Umbilical cord (tissue), 2 donors: Measurements from ENCODE around the gene RPL22. TPM values are rescaled to one million over a fixed set of nuclear protein-coding genes. Genes with fewer than 3 reads are reported as not detected.
A peak's percentile ranks its signal among the peaks of the same experiment; 100 is the strongest.

ENCODE experiments used
- DNase-seq: peaks from one replicate; pipeline ENCODE4 v3.0.0-alpha.2; 2015; ENCODE audit warnings: low spot score
- total RNA-seq: library from RNA; depleted of rRNA; stranded (reverse); fragments of >200 nt; gene quantifications from one replicate; pipeline ENCODE4 v1.2.3, GENCODE V29; 2014; ENCODE audit warnings: low replicate concordance; ENCODE audit not compliant: insufficient read depth

The RPL22 gene
- total RNA-seq, 1 donor from 2014 or later, result 196 TPM

DNA sequence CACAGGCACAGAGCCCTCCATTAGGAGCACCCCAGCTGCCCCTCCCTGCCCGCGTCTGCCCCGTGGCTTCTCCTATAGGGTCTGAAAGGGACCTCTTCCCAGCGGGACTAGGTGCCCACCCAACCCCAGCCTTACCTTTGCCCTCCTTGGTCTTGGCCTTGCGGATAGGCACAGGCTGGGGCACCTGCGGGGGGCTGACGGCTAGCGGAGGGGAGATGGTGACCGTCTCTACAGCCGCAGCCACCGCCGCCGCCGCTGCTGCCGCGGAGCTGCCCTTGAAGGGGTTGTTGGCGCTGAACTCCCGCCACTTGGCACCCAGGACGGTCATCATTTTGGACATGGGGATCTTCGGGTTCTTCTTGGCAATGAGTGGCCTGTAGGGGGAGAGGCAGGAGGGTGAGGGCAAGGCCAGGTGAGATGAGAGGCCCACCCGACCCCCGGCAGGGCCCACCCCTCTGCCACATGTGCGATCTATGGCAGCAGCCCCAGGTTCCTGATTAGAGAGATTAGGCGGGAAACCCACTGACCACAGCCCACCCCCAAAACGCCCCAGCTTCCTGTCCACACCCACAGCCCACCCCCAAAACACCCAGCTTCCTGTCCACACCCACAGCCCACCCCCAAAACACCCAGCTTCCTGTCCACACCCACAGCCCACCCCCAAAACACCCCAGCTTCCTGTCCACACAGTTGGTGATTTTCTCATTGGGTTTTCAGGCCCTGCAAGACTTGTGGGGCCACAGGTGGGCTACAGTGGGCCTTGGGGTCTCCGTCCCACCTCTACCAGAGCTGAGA, 44.7 kb downstream of the RPL22 start:
- no peak for DNase-seq

DNA sequence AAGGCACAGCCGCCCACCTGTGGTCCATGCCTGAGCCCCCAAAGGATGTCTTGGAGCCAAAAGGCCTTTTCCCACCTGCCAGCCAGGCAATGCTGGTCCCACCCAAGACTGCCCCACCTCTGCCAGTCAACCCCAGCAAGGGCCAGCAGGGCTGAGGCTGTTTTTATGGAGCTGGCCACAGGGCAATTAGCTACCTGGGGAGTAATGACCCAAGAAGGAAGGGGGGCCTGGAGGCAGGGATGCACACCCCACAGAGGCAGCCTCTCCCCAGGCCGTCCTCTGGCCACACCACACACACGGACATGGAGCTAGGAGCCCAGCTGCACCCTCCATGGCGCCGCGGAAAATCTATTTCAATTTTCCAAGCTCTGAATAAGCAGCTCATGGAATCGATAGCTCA, 46.5 kb downstream of the RPL22 start:
- no peak for DNase-seq

DNA sequence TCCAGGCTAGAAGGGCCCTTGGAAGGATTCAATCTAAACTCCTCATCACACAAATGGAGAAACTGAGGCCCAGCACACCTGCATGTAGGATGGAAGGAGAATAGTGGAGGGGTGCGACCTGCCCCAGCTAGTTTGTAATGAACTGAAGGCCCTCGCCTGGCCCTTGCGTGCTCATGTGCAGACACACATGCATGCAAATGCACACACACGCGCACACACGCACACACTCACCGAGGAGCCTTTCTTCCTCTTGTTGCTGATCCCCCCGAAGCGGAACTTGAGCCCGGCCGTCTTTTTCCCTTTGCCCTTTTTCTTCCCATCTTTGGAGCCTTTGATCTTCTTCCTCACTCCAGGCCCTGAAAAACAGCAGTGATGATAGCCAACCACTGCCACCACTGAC, 47.2 kb downstream of the RPL22 start:
- no peak for DNase-seq

DNA sequence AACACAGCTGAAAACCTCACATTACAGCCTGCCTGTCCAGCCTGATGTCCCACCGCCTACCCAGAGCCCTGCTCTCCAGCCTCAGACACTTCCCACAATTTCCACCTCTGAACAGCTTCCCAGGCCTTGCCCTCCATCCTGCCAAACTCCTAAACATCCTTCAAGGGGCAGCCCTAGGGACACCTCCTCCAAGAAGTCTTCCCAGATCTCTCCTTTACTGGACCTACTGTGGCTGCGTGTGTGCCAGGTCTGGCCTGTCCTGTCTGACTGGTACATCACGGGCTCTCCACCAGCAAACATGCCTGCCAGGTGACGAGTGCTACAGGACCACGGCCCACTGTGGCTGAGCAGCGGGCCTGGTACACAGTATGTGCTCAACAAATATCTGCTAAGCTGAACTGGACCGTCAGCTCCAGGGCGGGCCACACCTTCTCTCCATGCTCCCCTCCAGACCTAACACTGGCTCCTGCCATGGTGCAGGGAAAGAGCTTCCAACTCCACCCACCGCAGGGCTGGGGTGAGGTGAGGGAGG, 48.0 kb downstream of the RPL22 start:
- no peak for DNase-seq

DNA sequence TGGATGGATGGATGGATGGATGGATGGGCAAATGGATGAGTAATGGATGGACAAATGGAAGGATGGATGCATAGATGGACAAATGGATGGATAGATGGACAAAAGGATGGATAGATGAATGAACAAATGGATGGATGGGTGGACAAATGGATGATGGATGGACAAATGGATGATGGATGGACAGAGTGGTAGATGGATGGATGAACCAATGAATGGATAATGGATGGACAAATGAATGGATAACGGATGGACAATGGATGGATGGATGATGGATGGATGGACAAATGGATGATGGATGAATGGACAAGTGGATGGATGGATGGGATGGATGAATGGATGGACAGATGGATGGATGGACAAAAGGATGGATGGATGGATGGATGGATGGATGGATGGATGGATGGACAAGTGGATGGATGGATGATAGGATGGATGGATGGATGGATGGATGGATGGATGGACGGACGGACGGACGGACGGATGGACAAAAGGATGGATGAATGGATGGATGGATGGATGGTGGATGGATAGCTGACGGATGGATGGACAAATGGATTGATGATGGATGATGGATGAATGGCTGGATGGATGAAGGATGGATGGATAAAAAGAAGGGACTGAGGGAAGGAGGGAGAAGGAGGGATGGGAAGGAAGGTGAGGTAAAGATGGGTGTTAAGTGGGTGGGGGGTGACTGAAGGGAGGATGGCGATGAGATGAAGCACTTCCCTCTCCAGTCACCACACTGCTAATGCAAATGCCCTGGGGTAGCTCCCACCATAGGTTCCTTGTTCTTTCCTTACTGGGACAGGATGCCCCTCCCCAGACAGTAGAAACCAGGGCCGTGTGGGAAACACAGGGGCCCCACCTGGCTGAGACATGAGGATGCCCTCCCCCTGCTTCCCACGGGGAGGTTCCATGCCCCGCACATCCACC, 49.1 kb downstream of the RPL22 start:
- DNase-seq, result no peak

DNA sequence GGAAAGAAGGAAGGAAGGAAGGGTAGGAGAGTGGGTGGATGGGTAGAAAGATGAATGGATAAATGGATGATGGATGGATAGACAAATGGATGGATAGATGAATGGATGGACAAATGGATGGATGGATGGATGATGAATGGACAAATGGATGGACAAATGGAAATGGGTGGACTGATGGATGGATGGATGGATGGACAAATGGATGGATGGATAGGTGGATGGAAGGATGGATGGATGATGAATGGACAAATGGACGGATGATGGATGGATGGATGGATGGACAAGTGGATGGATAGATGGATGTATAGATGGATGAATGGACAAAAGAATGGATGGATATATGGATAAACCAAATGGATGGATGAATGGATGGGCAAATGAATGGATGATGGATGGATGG, 49.8 kb downstream of the RPL22 start:
- no peak for DNase-seq

DNA sequence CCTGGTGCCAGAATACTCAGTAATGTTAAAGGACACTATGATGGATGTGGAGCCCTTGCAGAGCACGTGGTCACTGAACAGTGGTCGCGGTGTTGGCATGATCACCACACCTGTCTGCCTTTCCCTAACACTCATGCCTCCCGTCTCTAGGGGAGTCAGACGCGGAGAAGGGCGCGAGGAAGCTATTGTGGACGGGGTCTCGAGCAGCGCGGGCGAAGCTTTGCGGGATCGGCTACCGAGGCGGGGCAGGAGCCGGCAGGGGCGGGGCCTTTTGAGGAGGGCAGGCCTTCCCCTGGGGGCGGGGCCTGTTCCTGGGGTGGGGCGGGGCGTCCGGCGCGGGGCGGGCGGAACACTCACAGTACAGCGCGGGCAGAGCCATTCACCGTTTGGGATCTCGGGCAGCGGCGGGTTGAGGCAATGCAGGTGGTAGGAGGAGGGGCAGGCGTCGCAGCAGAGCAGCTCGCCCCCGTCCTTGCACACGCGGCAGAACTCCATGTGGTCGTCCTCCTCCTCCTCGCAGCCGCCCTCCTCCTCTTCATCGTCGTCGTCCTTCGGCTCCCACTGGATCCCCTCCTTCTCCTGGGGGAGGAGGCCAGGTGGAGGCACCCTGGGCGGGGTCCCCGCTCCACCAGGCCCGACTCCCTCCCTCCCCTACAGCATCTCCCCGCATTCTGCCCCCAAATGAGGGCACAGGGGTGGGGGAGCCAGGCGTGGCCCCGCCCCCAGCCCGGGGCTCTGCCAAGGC, 50.7 kb downstream of the RPL22 start:
- no peak for DNase-seq

DNA sequence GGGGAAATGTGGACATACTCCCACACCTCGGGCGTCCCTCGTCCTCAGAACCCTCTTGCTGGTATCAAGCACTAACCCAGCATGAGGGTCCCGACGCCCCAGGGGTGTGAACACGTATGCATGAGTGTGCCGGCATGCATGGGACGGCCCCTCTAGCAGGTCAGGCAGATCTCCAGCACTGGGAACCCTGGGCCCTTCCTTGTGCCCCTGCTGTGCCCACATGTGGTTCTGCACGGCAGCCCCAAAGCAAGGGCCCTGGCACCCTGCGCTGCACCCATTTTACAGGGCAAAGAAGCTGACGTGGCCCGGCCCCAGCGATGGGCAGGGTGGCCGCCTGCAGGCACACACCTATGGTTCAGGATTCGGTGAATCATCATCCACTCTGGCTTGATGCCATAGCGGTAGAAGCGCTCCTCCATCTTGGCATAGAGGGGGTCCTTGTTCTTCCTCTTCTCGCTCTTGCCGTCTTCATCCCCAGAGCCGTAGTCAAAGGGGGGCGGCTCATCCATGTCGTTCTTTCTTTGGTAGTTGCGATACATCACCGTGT, 53.5 kb downstream of the RPL22 start:
- DNase-seq, result no peak

DNA sequence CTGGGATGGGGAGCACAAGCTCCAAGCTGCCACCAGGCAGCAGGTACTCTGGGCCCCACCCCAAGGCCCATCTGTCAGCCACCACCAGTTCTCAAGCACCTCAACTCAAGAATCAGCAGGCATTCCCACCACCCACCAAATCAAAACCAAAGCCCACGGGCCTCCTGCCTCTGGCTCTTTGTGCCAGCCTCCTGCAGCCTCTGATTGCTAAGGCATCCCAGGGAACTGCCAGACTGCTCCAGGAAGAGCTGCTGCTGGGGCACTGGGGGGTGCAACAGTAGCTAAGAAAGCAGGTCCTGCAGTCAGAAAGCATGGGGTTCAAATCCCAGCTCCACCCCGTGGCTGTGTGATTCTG, 54.0 kb downstream of the RPL22 start:
- no peak for DNase-seq

DNA sequence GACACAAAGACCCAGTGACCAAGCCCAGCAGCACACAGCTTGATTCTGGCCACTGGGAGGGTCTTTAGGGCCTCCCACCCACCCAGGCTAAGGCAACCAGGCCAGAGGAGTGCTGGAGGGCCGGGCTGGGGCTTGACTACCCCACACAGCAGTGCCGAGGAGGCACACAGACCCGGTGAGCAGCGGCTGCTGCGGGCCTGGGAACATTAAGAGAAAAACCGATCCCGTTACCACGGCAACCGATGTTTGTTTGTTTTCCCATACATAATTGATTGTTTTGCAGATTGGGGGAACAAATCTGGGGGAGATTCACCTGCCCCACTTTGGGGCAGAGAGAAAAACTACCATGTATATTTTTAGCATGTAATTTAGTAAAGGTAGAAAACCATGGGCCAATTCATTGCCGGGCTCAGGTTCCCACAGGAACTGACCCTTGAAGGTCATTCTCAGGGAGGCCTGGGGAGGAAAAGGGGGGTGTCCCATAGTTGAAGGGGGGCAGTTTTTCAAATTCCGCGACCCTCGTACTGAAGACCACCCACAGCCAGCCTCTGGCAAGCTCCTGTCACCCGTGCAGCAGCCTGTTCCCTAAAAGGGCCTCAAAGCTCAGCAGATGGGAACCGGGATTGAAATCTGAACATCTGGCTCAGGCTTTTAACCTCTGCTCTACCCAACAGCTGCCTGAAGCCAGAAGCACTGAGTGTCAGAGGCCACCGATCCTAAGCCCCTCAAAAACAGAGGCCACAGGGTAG, 54.6 kb downstream of the RPL22 start:
- DNase-seq, result peak; percentile 45

DNA sequence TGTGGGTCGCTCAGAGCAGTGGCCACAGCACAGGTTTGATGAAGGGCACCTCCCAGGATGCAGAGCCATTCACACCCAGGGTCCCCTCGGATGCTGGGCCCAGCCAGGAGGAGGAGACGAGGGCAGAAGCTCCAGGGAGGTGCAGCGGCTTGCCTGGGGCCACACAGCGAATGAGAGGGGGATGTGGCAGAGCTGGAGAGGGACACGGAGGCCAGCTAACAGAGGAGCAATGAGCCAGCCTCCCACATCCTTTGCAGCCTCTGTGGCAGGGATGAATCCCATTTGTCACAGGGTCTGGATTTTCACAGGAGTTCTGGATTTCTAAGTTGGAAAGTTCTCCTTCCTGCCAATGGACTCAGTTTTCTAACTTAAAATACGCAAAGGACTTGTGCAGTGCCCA, 55.2 kb downstream of the RPL22 start:
- no peak for DNase-seq

DNA sequence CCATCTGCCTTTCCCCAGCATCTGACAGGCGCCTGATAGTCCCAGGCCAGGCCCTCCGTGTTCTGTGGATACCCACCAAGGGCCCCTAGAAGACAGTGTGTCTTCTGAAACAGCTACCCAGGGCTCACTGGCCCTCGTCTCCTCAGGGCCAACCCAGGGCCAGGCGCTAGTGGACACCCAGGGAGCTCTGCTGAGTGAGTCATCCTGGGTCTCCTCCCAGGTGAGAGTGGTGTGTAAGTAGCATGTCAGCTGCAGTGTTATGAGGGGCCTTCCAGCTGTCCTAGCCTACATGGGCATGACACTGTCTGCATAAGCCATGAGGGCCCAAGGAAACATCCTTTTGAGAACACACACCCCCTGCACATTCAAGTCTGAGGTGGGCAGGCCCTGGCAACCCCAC, 56.0 kb downstream of the RPL22 start:
- DNase-seq, result no peak

DNA sequence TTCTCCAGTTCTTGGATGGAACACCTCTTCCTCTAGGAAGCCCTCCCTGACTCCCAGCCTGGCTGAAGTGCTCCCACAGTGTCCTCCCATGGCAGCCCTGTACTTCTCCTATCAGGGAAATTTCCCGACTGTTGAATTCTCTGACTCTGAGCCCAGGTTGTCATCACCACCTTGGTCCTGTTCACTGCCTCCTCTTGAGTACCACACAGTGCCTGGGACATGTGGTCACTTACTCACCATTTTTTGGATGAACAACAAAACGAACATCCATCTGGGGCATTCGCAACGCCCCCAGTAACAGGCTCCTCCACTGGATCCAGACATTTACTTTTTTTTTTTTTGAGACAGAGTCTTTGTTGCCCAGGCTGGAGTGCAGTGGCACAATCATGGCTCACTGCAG, 56.7 kb downstream of the RPL22 start:
- no peak for DNase-seq

DNA sequence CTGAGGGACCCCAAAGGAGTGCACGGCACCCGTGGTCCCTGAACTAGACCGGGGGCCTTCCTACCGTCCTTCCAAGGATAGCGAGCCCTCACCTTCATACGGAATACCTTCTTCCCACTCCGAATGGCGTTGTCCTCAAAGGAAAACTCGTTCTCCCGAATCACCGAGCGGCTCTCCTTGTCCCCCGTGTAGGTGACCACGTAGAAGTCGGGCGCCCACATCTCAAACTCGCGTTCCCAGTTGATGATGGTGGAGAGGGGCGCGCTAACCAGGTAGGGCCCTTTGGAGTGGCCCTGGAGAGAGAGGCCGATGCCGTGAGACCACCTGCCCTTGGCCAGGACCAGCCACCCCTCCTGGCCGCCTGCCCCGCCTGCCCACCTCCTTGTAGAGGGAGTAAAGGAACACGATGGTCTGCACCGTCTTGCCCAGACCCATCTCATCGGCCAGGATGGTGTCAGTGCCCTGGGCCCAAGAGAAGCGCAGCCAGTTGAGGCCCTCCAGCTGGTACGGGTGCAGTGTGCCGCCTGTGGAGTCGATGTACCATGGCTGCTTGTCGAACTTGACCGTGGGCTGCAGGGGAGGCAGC, 57.3 kb downstream of the RPL22 start:
- no peak for DNase-seq

DNA sequence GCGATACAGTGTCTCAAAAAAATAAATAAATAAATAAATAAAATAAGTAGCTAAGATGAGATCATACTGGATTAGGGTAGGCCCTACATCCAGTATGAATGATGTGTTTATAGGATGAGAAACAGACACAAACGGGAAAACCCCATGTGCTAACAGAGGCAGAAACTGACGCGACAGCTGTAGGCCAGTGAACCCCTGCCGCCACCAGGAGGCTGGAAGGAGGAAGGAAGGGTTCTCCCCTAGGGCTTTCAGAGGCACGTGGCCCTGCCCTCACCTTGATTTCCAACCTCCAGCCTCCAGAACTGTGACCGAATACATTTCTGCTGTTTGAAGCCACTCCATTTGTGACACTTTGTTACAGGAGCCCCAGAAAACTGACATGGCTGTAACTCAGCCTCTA, 57.8 kb downstream of the RPL22 start:
- peak; percentile 50 for DNase-seq

DNA sequence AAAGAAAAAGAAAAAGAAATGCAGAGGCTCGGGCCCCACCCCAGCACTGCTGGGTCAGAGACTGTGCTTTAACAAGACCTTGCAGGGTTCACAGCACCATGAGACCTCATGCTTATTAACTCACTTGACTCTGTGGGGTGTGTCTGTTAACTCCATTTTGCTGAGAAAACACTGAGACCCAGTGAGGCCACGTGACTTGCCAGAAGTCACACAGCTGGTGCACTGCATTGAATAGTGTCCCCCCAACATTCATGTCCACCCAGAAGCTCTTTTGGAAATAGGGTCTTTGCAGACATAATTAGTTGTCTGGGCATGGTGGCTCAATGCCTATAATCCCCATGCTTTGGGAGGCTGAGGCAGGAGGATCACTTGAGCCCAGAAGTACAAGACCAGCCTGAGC, 59.0 kb downstream of the RPL22 start:
- no peak for DNase-seq

DNA sequence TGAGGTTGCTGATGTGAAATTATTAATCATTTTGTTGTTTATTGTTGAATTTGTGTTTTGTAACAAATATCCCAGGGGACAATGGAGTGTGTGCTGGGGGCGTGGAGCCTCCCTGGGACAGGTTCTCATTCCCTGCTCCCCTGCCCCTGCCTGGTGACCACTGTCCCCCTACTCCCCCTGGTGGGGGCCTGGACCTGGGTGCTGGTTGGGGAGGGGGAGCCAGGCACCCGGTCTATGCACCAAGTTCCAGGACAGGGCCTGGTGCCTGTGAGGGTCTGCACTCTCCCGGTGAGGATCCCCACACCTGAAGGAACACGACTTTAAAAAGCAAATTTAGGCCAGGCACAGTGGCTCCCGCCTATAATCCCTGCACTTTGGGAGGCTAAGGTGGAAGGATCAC, 61.6 kb downstream of the RPL22 start:
- no peak for DNase-seq

DNA sequence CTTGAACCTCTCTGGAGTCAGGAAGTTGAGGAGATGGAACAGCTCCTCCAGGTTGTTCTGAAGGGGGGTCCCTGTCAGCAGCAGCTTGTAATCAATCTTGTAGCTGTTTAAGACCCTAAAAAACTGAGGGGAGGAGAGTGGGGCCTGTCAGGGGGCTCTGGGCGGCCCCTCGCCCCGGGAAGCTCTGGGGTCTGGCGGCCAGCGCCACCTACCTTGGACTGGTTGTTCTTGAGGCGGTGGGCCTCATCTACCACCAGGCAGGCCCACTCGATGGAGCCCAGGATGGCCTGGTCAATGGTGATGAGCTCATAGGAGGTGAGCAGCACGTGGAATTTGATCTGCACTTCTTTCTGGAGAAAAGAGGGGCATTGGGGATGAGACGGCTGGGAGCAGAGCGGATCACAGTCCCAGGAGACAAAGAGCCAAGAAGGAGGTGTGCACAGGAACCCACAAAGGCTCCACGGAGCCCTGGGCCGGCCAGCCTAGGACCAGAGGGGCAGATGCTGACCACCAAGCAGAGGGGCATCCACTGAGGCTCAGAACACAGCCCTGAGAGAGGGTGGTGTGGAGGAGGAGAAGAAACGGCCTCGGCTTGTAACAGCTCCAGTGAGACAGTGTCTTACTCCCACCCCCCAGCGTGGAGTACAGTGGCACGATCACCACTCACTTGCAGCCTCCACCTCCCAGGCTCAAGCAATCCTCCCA, 62.7 kb downstream of the RPL22 start:
- DNase-seq, result no peak
